GM12878 (cell line): ENCODE results near the gene HPCA. TPM values are rescaled to one million over a fixed set of nuclear protein-coding genes. Genes with fewer than 3 reads are reported as not detected.
A peak's percentile ranks its signal among the peaks of the same experiment; 100 is the strongest.

ENCODE experiments used
- ATAC-seq: fragments of 200-7000 bp; cut with Tn5 transposase; 3 replicates; pipeline ENCODE4 v1.9.1; 2020; ENCODE audit warnings: mild to moderate bottlenecking, moderate library complexity
- BruUV-seq: library from RNA; stranded (reverse); fragments of 400-500 nt; replicated peaks from 2 replicates; lab custom pipeline; 2021; lab: Mats Ljungman, UMichigan
- CTCF ChIA-PET: fragments of 300-600 bp; sonication (Branson Sonifier 250); formaldehyde crosslinking; extraction: SDS; loops from one replicate; lab custom pipeline; 2021; ENCODE audit warnings: inconsistent platforms; lab: Yijun Ruan, JAX
- POLR2A ChIA-PET: fragments of 350-600 bp; formaldehyde crosslinking; extraction: SDS; loops from one replicate; lab custom pipeline; 2021; ENCODE audit warnings: inconsistent platforms; lab: Charles Lee
- RAD21 ChIA-PET: fragments of 300-600 bp; sonication (Branson Sonifier 250); formaldehyde crosslinking; loops from one replicate; lab custom pipeline; 2023; ENCODE audit warnings: antibody characterized with exemption; ENCODE audit not compliant: unreplicated experiment; lab: Charles Lee
- SMC1A ChIA-PET: fragments of 300-600 bp; sonication (Branson Sonifier 250); formaldehyde crosslinking; loops from one replicate; lab custom pipeline; 2023; ENCODE audit not compliant: unreplicated experiment, uncharacterized antibody; lab: Charles Lee
- DNase-seq: peaks from one replicate; pipeline ENCODE4 v3.0.0-alpha.2; 2011; ENCODE audit warnings: low read depth, low spot score
- FAIRE-seq: peaks from 3 replicates; lab custom pipeline; 2011; peaks lifted over from hg19 to GRCh38; lab: Jason Lieb, UNC
- H2AFZ ChIP-seq: 2 replicates; pipeline ENCODE4 v1.6.0; 2011; ENCODE audit warnings: low read depth, low read length, control low read depth; ENCODE audit not compliant: control insufficient read depth
- H3K27ac ChIP-seq: 2 replicates; pipeline ENCODE4 v1.5.1; 2011; ENCODE audit warnings: control low read depth; ENCODE audit not compliant: control insufficient read depth, insufficient read depth
- H3K27me3 ChIP-seq, 2 experiments: replicated peaks in 1 of 2; 2 replicates each; pipeline versions ENCODE4 v1.6.0 to v1.6.1; 2011; ENCODE audit warnings: low read length in 1 of 2; ENCODE audit not compliant: control insufficient read depth in 2 of 2, insufficient read depth in 2 of 2
- H3K36me3 ChIP-seq, 2 experiments: 2 replicates each; pipeline ENCODE4 v1.5.1; 2011; ENCODE audit warnings: low read length in 1 of 2; ENCODE audit not compliant: control insufficient read depth in 2 of 2, insufficient read depth in 2 of 2
- H3K4me1 ChIP-seq: 2 replicates; pipeline ENCODE4 v1.6.1; 2011; ENCODE audit warnings: mild to moderate bottlenecking, low read length, moderate library complexity, mixed read lengths; ENCODE audit not compliant: control insufficient read depth, insufficient read depth
- H3K4me2 ChIP-seq: 2 replicates; pipeline ENCODE4 v1.6.0; 2011; ENCODE audit warnings: control low read depth; ENCODE audit not compliant: control insufficient read depth, insufficient read depth
- H3K4me3 ChIP-seq: fragments of 200-600 bp; sonication (generic); 2 replicates; pipeline ENCODE4 v1.5.1; 2016
- H3K79me2 ChIP-seq: 2 replicates; pipeline ENCODE4 v1.6.0; 2011; ENCODE audit warnings: low read length; ENCODE audit not compliant: control insufficient read depth, insufficient read depth
- H3K9ac ChIP-seq: 2 replicates; pipeline ENCODE4 v1.8.0; 2011; ENCODE audit warnings: low read length, control low read depth, mixed read lengths; ENCODE audit not compliant: control insufficient read depth, insufficient read depth
- H3K9me3 ChIP-seq: replicated peaks from 3 replicates; pipeline ENCODE4 v1.5.1; 2011; ENCODE audit warnings: mild to moderate bottlenecking, low read length; ENCODE audit not compliant: control insufficient read depth, insufficient read depth
- H4K20me1 ChIP-seq: 2 replicates; pipeline ENCODE4 v1.6.0; 2011; ENCODE audit not compliant: control insufficient read depth, insufficient read depth
- ATF7 ChIP-seq: fragments of 450-650 bp; IDR thresholded peaks from 2 replicates; pipeline ENCODE4 v1.6.1; 2016; ENCODE audit warnings: low read depth, mild to moderate bottlenecking
- CREB1 ChIP-seq: IDR thresholded peaks from 2 replicates; pipeline ENCODE4 v1.6.1; 2012; ENCODE audit warnings: low read depth, mild to moderate bottlenecking, inconsistent platforms
- RUNX3 ChIP-seq: IDR thresholded peaks from 2 replicates; pipeline ENCODE4 v1.6.1; 2012; ENCODE audit warnings: low read length, inconsistent platforms
- WGBS: methylation state at CpG from one replicate; pipeline ENCODE4 v1.1.6; 2016; ENCODE audit warnings: low lambda C conversion rate; ENCODE audit not compliant: insufficient replicate concordance, insufficient coverage; ENCODE audit errors: missing lambda C conversion rate; 5-methylcytosine and 5-hydroxymethylcytosine counted together
- in situ Hi-C: fragments of 300-500 bp; cut with MboI; formaldehyde crosslinking; loops from 9 replicates; pipeline ENCODE4 v1.14.3; 2018; ENCODE audit warnings: mixed read lengths
- intact Hi-C: fragments of 100-400 bp; cut with micrococcal nuclease; formaldehyde crosslinking; loops from one replicate; pipeline ENCODE4 v1.14.2; 2022; ENCODE audit not compliant: unreplicated experiment
- polyA plus RNA-seq, 11 experiments: library from polyadenylated mRNA; depleted of rRNA in 4 of 11; unstranded in 6 of 11; stranded (reverse) in 5 of 11; fragments of >200 nt; fragmentation: Nextera tagmentation in 4 of 11; fragmentation: Illumina TruSeq in 1 of 11; extraction: Ambion mirVana in 4 of 11; extraction: Trizol in 1 of 11; gene quantifications; 1 replicate in 1 of 11; 2 replicates in 10 of 11; pipeline versions ENCODE4 v1.2.1 to v1.2.3, GENCODE V29; 2011 to 2016; ENCODE audit warnings: inconsistent platforms in 2 of 11, missing spikeins in 2 of 11, low read depth in 1 of 11
- total RNA-seq, 4 experiments: library from RNA; depleted of rRNA in 3 of 4; stranded (reverse); fragments of >200 nt in 3 of 4; fragmentation: Illumina TruSeq in 1 of 4; extraction: Trizol in 1 of 4; gene quantifications; 2 replicates each; pipeline versions ENCODE4 v1.2.1 to v1.2.3, GENCODE V29; 2013 to 2021
- TF ChIP-seq, protein P1 (sequence below): fragments of 450-650 bp; IDR thresholded peaks from 2 replicates; pipeline ENCODE4 v1.6.1; 2017; ENCODE audit warnings: mild to moderate bottlenecking, low read depth, inconsistent platforms; ENCODE audit not compliant: poor library complexity, severe bottlenecking
- TF ChIP-seq, protein P2 (sequence below): fragments of 150-350 bp; IDR thresholded peaks from 2 replicates; pipeline ENCODE4 v1.6.1; 2016; ENCODE audit warnings: low read depth, low read length

Gene HPCA
- total and polyA plus RNA-seq, 10 of the 15 experiments (the other 5 are each of a cell fraction or from before 2014, with no cell fraction given): 0.11 TPM; not detected in 9

DNA sequence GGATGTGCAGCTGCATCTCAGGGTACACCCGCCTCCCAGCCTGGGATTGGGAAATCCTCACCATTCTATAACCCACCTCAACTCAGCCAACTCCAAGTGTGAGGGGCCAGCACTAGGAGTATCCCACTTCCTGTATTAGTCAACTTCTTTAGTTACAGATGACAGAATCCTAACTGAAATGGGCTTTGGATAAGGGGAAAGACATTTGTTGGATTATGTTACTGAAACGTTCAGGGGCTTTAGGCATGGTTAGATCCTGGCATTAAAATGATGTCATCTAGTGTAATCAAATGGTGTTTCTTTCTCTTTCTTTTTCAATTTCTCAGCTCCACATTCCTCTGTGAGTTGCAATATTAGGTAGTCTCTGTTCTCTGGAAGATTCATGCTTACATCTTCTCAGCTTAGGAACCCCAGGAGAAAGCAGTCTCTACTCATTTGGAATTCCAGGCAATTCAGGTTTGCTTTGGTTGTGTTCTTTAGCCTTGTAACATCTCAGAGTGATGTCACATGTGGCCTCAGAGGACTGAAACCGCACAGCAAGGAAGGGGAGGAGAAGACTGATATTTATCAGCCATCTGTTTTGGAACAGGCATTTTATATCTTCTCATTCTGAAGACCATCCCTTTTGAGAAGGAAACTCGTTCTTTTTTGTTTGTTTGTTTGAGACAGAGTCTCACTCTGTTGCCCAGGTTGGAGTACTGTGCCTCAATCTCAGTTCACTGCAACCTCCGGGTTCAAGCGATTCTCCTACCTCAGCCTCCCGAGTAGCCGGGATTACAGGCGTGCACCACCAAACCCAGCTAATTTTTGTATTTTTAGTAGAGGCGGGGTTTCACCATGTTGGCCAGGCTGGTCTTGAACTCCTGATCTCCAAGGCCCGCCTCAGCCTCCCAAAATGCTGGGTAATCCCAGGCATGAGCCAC is 33.8 kb downstream of the HPCA start:
- CTCF ChIA-PET: interaction anchor here (0.6 to 2.0 kb wide), 9 partner anchors 13 to 167 kb away, joined by 3 to 11 read pairs (median 4); no protein-coding TSS in a partner anchor
- Histone ChIP-seq H2AFZ (peak overlapping the region; percentile 56), H3K27me3 (peaks cover 0 to 4% of the 10 kb centered on the region in 2 experiments; a peak in 2 of 4 replicates), H3K9ac (no peak overlapping the region), H3K27ac (no peak overlapping the region), H3K79me2 (no peaks in the 10 kb centered on the region), H3K4me1 (no peaks in the 10 kb centered on the region; the same call in 1 of the 2 replicates), H3K9me3 (no peaks in the 10 kb centered on the region), H3K4me2 (peak overlapping the region; percentile 3; the same call in 1 of the 2 replicates), H4K20me1 (no peaks in the 10 kb centered on the region), H3K36me3 (no peaks in the 10 kb centered on the region), H3K4me3 (no peak overlapping the region)
- DNase-seq: no peak
- RAD21 ChIA-PET: interaction anchor here (0.6 to 1.2 kb wide), 3 partner anchors 13 to 105 kb away, joined by 3 to 4 read pairs (median 4); no protein-coding TSS in a partner anchor
- BruUV-seq: no TSS peak
- 58% methylated on average over 11 of the region's 11 CpGs for WGBS
- TF ChIP-seq ATF7: peak; percentile 82
- TF ChIP-seq, protein P1, sequence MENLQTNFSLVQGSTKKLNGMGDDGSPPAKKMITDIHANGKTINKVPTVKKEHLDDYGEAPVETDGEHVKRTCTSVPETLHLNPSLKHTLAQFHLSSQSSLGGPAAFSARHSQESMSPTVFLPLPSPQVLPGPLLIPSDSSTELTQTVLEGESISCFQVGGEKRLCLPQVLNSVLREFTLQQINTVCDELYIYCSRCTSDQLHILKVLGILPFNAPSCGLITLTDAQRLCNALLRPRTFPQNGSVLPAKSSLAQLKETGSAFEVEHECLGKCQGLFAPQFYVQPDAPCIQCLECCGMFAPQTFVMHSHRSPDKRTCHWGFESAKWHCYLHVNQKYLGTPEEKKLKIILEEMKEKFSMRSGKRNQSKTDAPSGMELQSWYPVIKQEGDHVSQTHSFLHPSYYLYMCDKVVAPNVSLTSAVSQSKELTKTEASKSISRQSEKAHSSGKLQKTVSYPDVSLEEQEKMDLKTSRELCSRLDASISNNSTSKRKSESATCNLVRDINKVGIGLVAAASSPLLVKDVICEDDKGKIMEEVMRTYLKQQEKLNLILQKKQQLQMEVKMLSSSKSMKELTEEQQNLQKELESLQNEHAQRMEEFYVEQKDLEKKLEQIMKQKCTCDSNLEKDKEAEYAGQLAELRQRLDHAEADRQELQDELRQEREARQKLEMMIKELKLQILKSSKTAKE: no peak
- 0 out of 2 replicates have a peak, but pooled peaks have one; percentile 31 for TF ChIP-seq CREB1
- TF ChIP-seq RUNX3: peak; percentile 14; the same call in 1 of the 2 replicates
- TF ChIP-seq, protein P2, sequence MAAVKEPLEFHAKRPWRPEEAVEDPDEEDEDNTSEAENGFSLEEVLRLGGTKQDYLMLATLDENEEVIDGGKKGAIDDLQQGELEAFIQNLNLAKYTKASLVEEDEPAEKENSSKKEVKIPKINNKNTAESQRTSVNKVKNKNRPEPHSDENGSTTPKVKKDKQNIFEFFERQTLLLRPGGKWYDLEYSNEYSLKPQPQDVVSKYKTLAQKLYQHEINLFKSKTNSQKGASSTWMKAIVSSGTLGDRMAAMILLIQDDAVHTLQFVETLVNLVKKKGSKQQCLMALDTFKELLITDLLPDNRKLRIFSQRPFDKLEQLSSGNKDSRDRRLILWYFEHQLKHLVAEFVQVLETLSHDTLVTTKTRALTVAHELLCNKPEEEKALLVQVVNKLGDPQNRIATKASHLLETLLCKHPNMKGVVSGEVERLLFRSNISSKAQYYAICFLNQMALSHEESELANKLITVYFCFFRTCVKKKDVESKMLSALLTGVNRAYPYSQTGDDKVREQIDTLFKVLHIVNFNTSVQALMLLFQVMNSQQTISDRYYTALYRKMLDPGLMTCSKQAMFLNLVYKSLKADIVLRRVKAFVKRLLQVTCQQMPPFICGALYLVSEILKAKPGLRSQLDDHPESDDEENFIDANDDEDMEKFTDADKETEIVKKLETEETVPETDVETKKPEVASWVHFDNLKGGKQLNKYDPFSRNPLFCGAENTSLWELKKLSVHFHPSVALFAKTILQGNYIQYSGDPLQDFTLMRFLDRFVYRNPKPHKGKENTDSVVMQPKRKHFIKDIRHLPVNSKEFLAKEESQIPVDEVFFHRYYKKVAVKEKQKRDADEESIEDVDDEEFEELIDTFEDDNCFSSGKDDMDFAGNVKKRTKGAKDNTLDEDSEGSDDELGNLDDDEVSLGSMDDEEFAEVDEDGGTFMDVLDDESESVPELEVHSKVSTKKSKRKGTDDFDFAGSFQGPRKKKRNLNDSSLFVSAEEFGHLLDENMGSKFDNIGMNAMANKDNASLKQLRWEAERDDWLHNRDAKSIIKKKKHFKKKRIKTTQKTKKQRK: no peak
- peak; percentile 44 for ATAC-seq
- POLR2A ChIA-PET: no interaction called here
- FAIRE-seq: no peak
- SMC1A ChIA-PET: interaction anchor here (0.7 to 1.3 kb wide), 7 partner anchors 11 to 166 kb away, joined by 3 read pairs; no protein-coding TSS in a partner anchor
- in situ Hi-C loops (no loop called here), intact Hi-C loops (no loop called here)
